ENCODE data around the gene CNTNAP2.

- TF ChIP-seq CTCF (IDR thresholded peaks at IDR 0.05; ENCODE audit: insufficient read depth, low read length, poor library complexity, severe bottlenecking), result no peak
- TF ChIP-seq EZH2phosphoT487 (conservative IDR thresholded peaks at IDR 0.05; ENCODE audit: low read length), result no peak
Observed at GRCh38 chr7:147296201-147296600, 1179.6 kb downstream of the CNTNAP2 start.
